WI38 (cell line): ENCODE measurements around the gene SHISA9.

Source experiments
- H3K4me3 ChIP-seq: 2 replicates; pipeline ENCODE4 v1.5.1; 2011; ENCODE audit warnings: low read depth, mild to moderate bottlenecking, control low read depth, low read length
- CTCF ChIP-seq: IDR thresholded peaks from 2 replicates; pipeline ENCODE4 v1.5.1; 2012; ENCODE audit warnings: low read depth, mild to moderate bottlenecking, control low read depth, low read length

Gene SHISA9

GRCh38 chr16:13118091-13118490, 216.7 kb downstream of the SHISA9 start:
- H3K4me3 ChIP-seq, result no peak overlapping the region
- no peak for TF ChIP-seq CTCF

GRCh38 chr16:13120091-13120490, 218.7 kb downstream of the SHISA9 start:
- TF ChIP-seq CTCF, result no peak
- no peak overlapping the region for H3K4me3 ChIP-seq

GRCh38 chr16:13120557-13120956, 219.2 kb downstream of the SHISA9 start:
- H3K4me3 ChIP-seq, result no peak overlapping the region
- TF ChIP-seq CTCF, result no peak

DNA sequence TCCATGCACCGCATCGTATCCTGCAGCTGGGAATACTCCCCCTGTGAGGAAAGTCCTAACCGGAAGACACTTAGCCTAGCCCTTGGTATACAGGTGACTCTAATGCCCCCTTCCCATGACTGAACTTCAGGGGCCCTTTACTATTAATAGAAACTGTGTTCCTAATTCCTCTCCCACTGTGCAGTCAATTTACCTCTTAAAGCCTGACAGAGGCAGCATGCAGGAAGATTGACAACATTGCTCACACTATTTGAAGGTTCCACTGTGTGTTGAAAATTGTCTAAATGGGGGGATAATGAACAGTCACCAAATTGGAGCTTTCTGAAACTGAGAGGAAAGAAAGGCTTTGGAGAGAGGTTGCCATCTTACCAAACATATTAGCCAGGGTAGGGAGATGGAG, 222.6 kb downstream of the SHISA9 start:
- no peak overlapping the region for H3K4me3 ChIP-seq
- no peak for TF ChIP-seq CTCF

DNA sequence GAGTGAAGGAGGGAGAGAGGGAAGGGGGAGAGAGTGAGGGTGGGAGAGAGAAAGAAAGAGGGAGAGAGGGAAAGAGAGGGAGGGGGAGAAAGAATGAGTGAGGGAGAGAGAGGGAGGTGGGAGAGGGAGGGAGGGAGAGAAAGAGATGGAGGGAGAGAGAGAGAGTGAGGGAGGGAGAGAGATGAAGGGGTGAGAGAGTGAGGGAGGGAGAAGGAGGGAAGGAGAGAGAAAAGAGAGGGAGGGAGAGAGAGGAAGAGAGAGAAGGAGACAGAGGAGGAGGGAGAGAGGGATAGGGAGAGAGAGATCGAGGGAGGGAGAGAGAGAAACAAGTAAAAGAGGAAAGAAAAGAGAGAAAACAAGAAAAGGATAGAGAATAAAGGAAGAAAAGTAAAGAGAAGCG, 225.7 kb downstream of the SHISA9 start:
- no peak overlapping the region for H3K4me3 ChIP-seq
- TF ChIP-seq CTCF, result no peak

DNA sequence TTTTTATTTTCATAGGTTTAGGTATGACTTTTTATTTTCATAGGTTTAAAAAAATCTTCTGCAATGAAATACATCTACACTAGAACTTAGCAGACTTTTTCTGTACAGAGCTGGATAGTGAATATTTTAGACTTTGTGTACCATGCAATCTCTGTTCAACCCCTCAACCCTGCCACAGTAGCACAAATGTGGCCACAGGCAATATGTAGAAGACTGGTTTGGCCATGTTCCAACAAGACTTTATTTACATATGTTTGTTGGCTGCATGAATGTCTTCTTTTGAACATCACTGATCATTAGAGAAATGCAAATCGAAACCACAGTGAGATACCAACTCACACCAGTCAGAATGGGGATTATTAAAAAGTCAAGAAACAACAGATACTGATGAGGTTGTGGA, 229.2 kb downstream of the SHISA9 start:
- no peak for TF ChIP-seq CTCF
- H3K4me3 ChIP-seq, result no peak overlapping the region

GRCh38 chr16:13134836-13135235, 233.4 kb downstream of the SHISA9 start:
- no peak overlapping the region for H3K4me3 ChIP-seq
- TF ChIP-seq CTCF, result no peak

DNA sequence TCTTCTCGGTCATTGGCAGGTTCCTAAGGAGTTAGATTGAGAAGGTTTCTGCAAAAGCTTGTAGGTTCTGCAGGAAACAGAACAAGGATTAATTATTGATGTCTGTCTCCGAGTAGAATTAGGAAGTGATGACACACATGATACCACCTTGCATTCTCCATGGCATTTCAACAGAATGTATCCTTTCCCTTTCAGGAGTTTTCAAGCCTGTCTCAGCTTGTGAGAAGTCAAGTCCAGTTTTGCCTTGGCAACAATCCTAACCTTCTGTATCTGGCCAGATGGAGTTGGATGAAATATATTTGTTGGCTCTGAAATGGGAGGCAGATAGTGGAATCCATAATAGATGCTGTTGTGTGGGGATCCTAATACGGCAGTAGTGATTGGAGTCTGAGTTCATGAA, 235.5 kb downstream of the SHISA9 start:
- H3K4me3 ChIP-seq, result no peak overlapping the region
- no peak for TF ChIP-seq CTCF
